GM12875 (cell line): ENCODE results near the gene DHX30.

ENCODE experiments used
- H3K4me3 ChIP-seq: one replicate; pipeline ENCODE4 v1.5.1; 2011; ENCODE audit warnings: low read depth, low read length, control low read depth
- CTCF ChIP-seq: IDR thresholded peaks from 2 replicates; pipeline ENCODE4 v1.5.1; 2011; ENCODE audit warnings: low read depth, mild to moderate bottlenecking, control low read depth, inconsistent platforms, low read length, moderate library complexity, borderline replicate concordance; ENCODE audit not compliant: insufficient read depth

DHX30 gene

GRCh38 chr3:47783673-47784072 lies 19.3 kb upstream of the DHX30 start:
- no peak for TF ChIP-seq CTCF
- no peak overlapping the region for H3K4me3 ChIP-seq

GRCh38 chr3:47791193-47791855 lies 11.6 kb upstream of the DHX30 start:
- no peak for TF ChIP-seq CTCF

DNA sequence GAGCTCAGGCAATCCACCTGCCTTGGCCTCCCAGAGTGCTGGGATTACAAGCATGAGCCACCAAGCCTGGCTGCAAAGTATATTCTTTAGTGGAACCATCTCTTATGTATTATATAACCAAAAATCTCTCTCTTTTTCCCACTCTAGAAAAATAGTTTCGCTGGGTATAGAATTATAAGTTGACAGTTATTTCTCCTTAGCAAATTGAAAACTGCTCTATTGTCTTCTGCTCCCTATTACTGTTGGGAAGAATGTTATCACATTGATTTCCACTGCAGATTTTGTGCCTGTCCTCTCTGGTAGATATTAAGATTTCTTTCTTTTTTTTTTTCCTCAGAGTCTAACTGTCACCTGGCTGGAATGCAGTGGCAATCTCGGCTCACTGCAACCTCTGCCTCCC lies 10.2 kb upstream of the DHX30 start:
- no peak overlapping the region for H3K4me3 ChIP-seq
- no peak for TF ChIP-seq CTCF

More at GRCh38 chr3:47791193-47791855, 11.6 kb upstream of the DHX30 start:
- no peak overlapping the region for H3K4me3 ChIP-seq

DNA sequence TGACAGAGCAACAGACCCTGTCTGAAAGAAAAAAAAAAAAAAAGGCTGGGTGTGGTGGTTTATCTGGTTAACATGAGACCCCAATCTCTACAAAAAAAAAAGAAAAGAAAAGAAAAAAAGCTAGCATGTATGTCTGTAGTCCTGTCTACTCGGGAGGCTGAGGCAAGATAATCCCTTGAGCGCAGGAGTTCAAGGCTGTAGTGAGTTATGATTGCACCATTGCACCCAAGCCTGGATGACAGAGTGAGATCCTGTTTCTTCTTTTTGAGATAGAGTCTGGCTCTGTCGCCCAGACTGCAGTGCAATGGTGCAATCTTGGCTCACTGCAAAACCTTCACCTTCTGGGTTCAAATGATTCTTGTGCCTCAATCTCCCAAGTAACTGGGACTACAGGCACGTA lies 8.4 kb upstream of the DHX30 start:
- no peak overlapping the region for H3K4me3 ChIP-seq
- TF ChIP-seq CTCF, result no peak

DNA sequence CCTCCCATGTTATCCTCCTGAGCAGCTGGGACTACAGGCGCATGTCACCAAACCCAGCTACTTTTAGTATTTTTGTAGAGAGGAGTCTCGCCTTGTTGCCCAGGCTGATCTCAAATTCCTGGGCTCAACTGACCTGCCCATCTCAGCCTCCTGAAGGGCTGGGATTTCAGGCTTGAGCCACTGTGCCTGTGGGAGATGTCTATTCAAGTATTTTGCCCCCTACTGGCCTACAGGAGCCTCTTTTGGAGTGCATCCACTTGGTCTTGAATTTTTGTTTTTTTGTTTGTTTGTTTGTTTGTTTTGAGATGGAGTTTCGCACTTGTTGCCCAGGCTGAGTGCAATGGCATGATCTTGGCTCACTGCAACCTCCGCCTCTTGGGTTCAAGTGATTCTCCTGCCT lies 3.2 kb upstream of the DHX30 start:
- no peak overlapping the region for H3K4me3 ChIP-seq
- TF ChIP-seq CTCF, result peak; percentile 57; the same call in 1 of the 2 replicates

DNA sequence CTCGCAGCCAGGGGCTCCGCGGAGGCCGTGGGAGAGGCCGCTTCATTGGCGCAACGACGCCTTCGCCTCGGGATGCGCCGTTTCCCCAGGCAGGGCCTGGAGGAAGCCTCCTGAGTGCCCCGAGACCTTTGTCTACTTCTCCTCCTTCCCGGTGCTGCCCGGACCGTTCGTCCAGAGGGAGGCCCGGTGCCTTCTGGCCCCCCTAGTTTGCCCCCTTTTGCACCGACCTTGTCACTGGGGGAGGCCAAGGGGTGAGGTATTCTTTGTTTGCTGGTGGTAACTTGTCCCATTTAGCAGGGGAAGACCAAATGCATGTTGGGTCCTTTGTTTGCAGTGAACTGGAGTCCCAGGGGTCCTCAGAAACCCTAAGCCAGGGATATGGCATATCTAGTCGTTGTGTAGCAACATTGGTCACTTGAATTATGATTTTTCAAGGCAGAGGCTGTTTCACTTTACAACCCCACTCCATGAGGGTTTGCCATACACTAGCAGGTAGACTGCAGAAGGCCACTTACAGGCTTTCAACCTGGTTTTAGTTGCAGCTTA lies 615 bp downstream of the DHX30 start:
- TF ChIP-seq CTCF, result no peak
- peak overlapping the region; percentile 99 for H3K4me3 ChIP-seq

DNA sequence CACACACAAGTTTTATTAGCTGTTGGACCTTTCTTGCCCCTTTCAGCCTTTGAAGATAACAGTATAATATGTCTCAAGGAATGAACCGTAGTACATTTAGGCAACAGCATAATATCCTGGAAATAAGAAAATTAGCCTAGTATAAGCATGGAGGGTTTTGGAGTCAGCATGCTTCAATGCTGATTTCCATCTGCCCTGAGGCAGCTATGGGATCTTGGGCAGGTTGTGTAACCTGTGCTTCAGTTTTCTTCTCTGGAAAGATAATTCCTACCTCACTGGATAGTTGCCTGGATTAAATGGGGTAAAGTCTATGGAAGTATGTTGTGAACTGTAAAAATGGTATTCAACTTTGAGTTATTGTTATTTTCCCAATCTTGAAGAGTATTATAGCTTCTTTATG lies 1.6 kb downstream of the DHX30 start:
- H3K4me3 ChIP-seq, result no peak overlapping the region
- TF ChIP-seq CTCF, result no peak
